BE2C (cell line): ENCODE data around the gene HENMT1. TPM values are rescaled to one million over a fixed set of nuclear protein-coding genes. Genes with fewer than 3 reads are reported as not detected.
"Not testable (repeated sequence)": the region's sequence is repeated elsewhere in the genome, so short reads cannot be mapped to it uniquely, and the experiment has no call there.

Experiments used
- DNase-seq: peaks from one replicate; pipeline ENCODE4 v3.0.0-alpha.2; 2020
- H3K27me3 ChIP-seq: fragments of 250-450 bp; sonication (Bioruptor Pico); 2 replicates; pipeline ENCODE4 v1.5.1; 2020; ENCODE audit warnings: mild to moderate bottlenecking
- H3K36me3 ChIP-seq: fragments of 250-450 bp; sonication (Bioruptor Pico); 2 replicates; pipeline ENCODE4 v1.5.1; 2020; ENCODE audit warnings: mild to moderate bottlenecking
- H3K4me1 ChIP-seq: fragments of 250-450 bp; sonication (Bioruptor Pico); 2 replicates; pipeline ENCODE4 v1.5.1; 2020
- H3K4me3 ChIP-seq: 2 replicates; pipeline ENCODE4 v1.5.1; 2011; ENCODE audit warnings: low read depth, low read length
- H3K9me3 ChIP-seq: fragments of 250-450 bp; sonication (Bioruptor Pico); 2 replicates; pipeline ENCODE4 v1.5.1; 2020
- polyA plus RNA-seq: library from polyadenylated mRNA; unstranded; fragments of >200 nt; gene quantifications from one replicate; pipeline ENCODE4 v1.2.1, GENCODE V29; 2012; ENCODE audit warnings: low read depth, missing spikeins; ENCODE audit not compliant: insufficient read length, insufficient read depth
- TF ChIP-seq, protein P1 (sequence below): IDR thresholded peaks from 2 replicates; pipeline ENCODE4 v1.5.1; 2012; ENCODE audit warnings: mild to moderate bottlenecking, low read depth, low read length

Gene HENMT1
- polyA plus RNA-seq, result not detected

DNA sequence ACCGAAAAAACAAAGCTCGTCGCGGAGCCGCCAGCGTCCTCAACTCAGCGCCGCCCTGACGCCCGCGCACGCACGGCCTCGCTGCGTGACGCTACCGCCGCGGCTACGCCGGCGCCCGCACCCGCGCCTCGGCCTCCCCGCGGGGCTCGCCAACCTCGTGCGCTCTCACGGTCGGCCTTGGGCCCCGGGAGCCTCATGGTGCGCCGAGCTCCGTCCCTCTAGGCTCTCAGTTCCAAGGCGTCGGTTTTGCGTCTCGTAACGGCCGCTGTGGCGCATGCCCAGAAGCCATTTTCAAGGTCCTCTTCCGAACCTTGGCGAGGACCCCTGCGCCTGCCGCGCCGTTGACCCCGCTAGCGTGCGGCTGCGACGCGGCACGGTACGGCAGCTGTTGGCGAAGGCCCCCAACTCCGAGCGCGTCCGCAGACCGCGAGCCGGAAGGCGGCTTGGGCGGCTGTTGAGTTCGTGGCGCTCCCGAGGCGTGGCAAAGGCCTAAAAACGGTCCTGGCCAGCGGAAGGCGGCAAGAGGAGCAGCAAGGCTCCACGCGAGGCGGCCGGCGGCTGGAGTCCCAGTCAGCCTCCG lies at the start of gene HENMT1:
Gene HENMT1, minus strand, starts transcription at position 64 of the 580 bp plus-strand sequence. CDS start 1,209 bp downstream, outside the sequence.
- peaks cover 4% of the 10 kb centered on the region for H3K9me3 ChIP-seq
- TF ChIP-seq, protein P1, sequence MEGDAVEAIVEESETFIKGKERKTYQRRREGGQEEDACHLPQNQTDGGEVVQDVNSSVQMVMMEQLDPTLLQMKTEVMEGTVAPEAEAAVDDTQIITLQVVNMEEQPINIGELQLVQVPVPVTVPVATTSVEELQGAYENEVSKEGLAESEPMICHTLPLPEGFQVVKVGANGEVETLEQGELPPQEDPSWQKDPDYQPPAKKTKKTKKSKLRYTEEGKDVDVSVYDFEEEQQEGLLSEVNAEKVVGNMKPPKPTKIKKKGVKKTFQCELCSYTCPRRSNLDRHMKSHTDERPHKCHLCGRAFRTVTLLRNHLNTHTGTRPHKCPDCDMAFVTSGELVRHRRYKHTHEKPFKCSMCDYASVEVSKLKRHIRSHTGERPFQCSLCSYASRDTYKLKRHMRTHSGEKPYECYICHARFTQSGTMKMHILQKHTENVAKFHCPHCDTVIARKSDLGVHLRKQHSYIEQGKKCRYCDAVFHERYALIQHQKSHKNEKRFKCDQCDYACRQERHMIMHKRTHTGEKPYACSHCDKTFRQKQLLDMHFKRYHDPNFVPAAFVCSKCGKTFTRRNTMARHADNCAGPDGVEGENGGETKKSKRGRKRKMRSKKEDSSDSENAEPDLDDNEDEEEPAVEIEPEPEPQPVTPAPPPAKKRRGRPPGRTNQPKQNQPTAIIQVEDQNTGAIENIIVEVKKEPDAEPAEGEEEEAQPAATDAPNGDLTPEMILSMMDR, result no peak
- DNase-seq, result no peak
- peaks cover 11% of the 10 kb centered on the region for H3K27me3 ChIP-seq
- no peaks in the 10 kb centered on the region for H3K4me1 ChIP-seq
- H3K36me3 ChIP-seq, result no peaks in the 10 kb centered on the region
- no peak within 1 kb of the TSS for H3K4me3 ChIP-seq

DNA sequence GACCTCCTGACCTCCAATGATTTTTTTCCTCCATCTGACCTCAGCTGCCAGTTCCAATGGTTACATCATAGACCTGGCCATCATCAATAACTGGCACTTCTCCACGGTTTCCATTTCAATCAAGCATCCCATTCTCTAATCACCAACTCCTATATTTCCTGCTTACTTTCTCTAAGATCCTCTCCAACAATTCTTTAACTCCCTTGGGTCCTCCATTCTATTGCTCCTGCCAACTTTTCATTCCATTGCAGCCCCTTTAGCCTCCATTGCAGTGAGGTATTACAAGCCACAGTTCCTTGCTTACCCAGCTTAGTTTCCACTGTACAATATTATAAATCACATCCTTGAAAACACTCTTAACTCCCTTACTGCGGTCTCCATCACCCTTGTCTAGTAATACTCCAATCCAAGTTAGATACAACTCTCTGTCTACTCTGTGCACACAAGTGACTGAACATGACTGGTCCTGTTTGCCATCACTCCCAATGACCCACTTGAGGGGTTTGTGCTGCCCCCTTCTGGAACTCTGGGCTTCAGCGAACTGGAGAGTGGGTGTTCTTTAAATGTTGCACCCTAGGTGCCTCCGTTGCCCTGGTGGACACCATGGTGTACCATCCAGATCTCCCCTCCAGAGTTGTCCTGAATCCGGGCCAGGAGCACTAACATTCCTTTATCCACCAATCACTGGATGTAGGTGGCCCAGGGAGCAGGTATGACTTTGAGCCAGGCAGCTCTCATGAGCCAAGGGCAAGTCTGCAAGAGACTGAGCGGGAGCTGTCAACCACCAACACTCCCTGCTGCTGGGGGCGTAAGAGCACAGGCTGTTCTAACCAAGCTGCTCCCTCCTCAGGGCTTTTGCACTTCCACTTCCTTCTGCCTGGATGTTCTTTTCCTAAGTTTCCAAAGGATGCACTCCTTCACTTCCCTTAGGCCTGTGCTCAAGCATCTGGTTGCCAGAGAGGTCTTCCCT lies 48.1 kb upstream of the HENMT1 start:
- no peaks in the 10 kb centered on the region for H3K36me3 ChIP-seq
- no peaks in the 10 kb centered on the region for H3K27me3 ChIP-seq
- peak; percentile 37 for DNase-seq
- H3K4me1 ChIP-seq, result 0 out of 2 replicates have a peak, but pooled peaks cover 4% of the 10 kb centered on the region
- no peak overlapping the region for H3K4me3 ChIP-seq
- H3K9me3 ChIP-seq, result no peaks in the 10 kb centered on the region
- TF ChIP-seq, protein P1, result peak; percentile 48

DNA sequence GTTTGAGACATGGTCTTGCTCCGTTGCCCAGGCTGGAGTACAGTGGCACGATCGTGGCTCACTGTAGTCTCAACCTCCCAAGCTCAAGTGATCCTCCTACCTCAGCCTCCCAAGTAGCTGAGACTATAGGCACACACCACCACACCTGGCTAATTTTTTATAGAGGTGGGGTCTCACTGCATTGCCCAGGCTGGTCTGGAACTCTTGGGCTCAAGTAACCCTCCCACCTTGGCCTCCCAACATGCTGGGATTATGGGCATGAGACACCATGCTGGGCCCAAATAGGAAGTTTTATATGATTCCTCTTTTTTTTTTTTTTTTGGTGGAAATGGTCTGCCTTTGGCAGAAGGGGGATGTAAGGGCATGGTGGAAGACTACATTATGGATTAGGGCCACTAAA lies 45.8 kb upstream of the HENMT1 start:
- Histone ChIP-seq H3K4me1 (0 out of 2 replicates have a peak, but pooled peaks cover 4% of the 10 kb centered on the region), H3K4me3 (no peak overlapping the region), H3K36me3 (peaks cover 7% of the 10 kb centered on the region; the same call in 1 of the 2 replicates), H3K9me3 (no peaks in the 10 kb centered on the region; the same call in 1 of the 2 replicates), H3K27me3 (no peaks in the 10 kb centered on the region)
- TF ChIP-seq, protein P1, result no peak
- DNase-seq, result no peak

DNA sequence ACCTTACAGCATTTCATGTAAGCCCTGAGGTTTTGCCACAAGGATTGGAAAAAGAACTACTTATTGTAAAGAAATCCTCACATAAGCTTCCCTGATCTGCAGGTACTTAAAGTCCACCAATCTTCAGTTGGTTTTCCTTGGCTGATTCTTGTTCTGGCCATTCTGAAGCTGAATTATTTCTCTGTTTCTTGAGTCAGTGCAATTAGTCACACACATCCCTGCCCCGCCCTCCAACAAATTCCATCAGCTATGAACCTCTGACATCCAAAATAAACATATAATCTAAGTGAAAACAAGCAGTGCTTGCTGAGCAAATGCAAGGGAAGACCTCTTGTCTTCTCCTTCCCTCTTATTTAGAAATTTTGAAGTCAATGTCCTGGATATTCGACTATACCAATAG lies 43.6 kb upstream of the HENMT1 start:
- Histone ChIP-seq H3K4me3 (no peak overlapping the region), H3K9me3 (no peaks in the 10 kb centered on the region; the same call in 1 of the 2 replicates), H3K36me3 (peaks cover 26% of the 10 kb centered on the region), H3K27me3 (no peaks in the 10 kb centered on the region), H3K4me1 (0 out of 2 replicates have a peak, but pooled peaks cover 4% of the 10 kb centered on the region)
- TF ChIP-seq, protein P1, result no peak
- no peak for DNase-seq

DNA sequence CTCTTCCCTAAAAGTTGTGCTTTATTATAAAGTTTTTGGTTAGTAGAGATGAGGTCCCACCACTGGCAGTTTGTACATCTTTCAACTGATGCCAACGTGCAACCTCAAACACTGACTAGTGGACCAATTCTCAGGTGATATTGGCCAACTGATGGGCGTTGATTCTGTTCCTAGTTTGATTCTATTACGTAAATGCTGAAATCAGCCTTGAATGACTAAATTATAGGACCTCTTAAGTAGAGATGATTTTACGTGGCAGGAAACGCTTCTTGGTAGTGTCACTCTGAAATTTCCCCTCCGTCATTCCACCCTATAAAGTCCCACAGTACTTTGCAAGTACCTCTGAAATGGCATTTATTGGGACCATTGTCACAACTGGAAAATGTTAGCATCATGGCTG lies 43.0 kb upstream of the HENMT1 start:
- Histone ChIP-seq H3K4me1 (0 out of 2 replicates have a peak, but pooled peaks cover 4% of the 10 kb centered on the region), H3K27me3 (no peaks in the 10 kb centered on the region), H3K36me3 (peaks cover 31% of the 10 kb centered on the region), H3K9me3 (no peaks in the 10 kb centered on the region; the same call in 1 of the 2 replicates), H3K4me3 (no peak overlapping the region)
- TF ChIP-seq, protein P1, result no peak
- DNase-seq, result no peak

DNA sequence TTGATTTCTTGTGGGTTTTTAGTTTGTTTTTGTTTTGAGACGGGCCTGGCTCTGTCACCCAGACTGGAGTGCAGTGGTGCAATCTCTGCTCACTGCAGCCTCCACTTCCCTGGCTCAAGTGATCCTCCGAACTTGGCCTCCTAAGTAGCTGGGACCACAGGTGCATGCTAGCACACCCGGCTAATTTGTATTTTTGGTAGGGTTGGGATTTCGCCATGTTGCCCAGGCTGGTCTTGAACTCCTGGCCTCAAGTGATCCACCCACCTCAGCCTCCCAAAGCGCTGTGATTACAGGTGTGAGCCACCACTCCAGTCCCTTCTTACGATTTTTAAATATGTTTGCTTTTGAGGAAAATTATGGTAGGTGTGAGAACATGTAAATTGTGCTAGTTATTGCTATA lies 41.2 kb upstream of the HENMT1 start:
- H3K4me1 ChIP-seq, H3K4me3 ChIP-seq, DNase-seq, H3K27me3 ChIP-seq, H3K9me3 ChIP-seq: not testable (repeated sequence)
- peaks cover 50% of the 10 kb centered on the region for H3K36me3 ChIP-seq
